Right cardiac atrium (tissue), 5 donors: Measurements from ENCODE around the gene COBL. TPM values are rescaled to one million over a fixed set of nuclear protein-coding genes. Genes with fewer than 3 reads are reported as not detected.

Source experiments
- ATAC-seq, 2 donors: fragments of 200-7000 bp; cut with Tn5 transposase; one replicate each; pipeline versions ENCODE4 v1.8.0 to v1.9.1; 2020; ENCODE audit warnings: moderate library complexity in 2 of 2, mild to moderate bottlenecking in 1 of 2
- DNase-seq, 3 donors: peaks; one replicate each; pipeline ENCODE4 v3.0.0-alpha.2; 2020
- H3K27ac ChIP-seq: one replicate; pipeline ENCODE4 v1.5.1; 2013; ENCODE audit warnings: mild to moderate bottlenecking, low read length, control low read depth, moderate library complexity
- H3K27me3 ChIP-seq: one replicate; pipeline ENCODE4 v1.6.1; 2013; ENCODE audit not compliant: control insufficient read depth, insufficient read depth
- H3K4me1 ChIP-seq: one replicate; pipeline ENCODE4 v1.6.1; 2013; ENCODE audit warnings: low read length; ENCODE audit not compliant: control insufficient read depth, insufficient read depth
- H3K4me3 ChIP-seq: one replicate; pipeline ENCODE4 v1.5.1; 2013; ENCODE audit warnings: low read length, control low read depth
- H3K9me3 ChIP-seq: one replicate; pipeline ENCODE4 v1.6.1; 2013; ENCODE audit warnings: low read length; ENCODE audit not compliant: control insufficient read depth
- WGBS: extraction: QIAGEN DNeasy Blood & Tissue Kit; methylation state at CpG from one replicate; pipeline ENCODE4 v1.1.7; 2013; 5-methylcytosine and 5-hydroxymethylcytosine counted together
- intact Hi-C, 4 donors: fragments of 100-400 bp; cut with DNase I; formaldehyde crosslinking; loops; one replicate each; pipeline versions ENCODE4 v1.11.0 to v1.14.0; 2022 to 2023
- polyA plus RNA-seq: library from polyadenylated mRNA; stranded (reverse); fragments of 200-250 nt; gene quantifications from one replicate; pipeline ENCODE4 v1.2.3, GENCODE V29; 2013
- total RNA-seq, 4 donors: library from RNA; stranded (reverse); fragmentation: NEBNext Ultra II Directional; extraction: Animal tissue kit (Norgen Biotek cat#: 25700); gene quantifications; one replicate each; pipeline ENCODE4 v1.2.1, GENCODE V29; 2021
- donor health status: healthy with polysubstance abuse.
- donor health status: DM: no; HTN: yes; CAD: no.
- donor health status: DM: no; HTN: no; CAD: no.
- donor health status: DM: no; HTN: yes; CAD: no; lungs with severe emphysema.
- donor health status: DM: yes; HTN: yes; CAD: no.

The COBL gene
- total and polyA plus RNA-seq, 5 donors = 27.0 to 56.5 (median 53.3) TPM

- DNase-seq (no peak), ATAC-seq (no peak)
- WGBS = 94% methylated on average over 16 of the region's 16 CpGs
- H3K4me1 ChIP-seq = no peaks in the 10 kb centered on the region
- no peak overlapping the region for H3K4me3 ChIP-seq
- no peak overlapping the region for H3K27ac ChIP-seq
- H3K27me3 ChIP-seq = no peaks in the 10 kb centered on the region
- intact Hi-C loops = no loop called here
- no peaks in the 10 kb centered on the region for H3K9me3 ChIP-seq
These were observed 298.8 kb downstream of the COBL start for GRCh38 chr7:51017576-51018535.

- WGBS = 96% methylated on average over 9 of the region's 9 CpGs
- H3K4me1 ChIP-seq = no peaks in the 10 kb centered on the region
- no peaks in the 10 kb centered on the region for H3K27me3 ChIP-seq
- H3K4me3 ChIP-seq = no peak overlapping the region
- no peak overlapping the region for H3K27ac ChIP-seq
- ATAC-seq (no peak), DNase-seq (no peak)
- no peaks in the 10 kb centered on the region for H3K9me3 ChIP-seq
- intact Hi-C loops = no loop called here
These were observed 300.1 kb downstream of the COBL start for GRCh38 chr7:51016546-51016945.

GRCh38 chr7:51015581-51015980, 301.0 kb downstream of the COBL start:
- no peaks in the 10 kb centered on the region for H3K9me3 ChIP-seq
- DNase-seq = no peak

GRCh38 chr7:51014811-51015210, 301.8 kb downstream of the COBL start:
- no peak for ATAC-seq

More at GRCh38 chr7:51015581-51015980, 301.0 kb downstream of the COBL start:
- ATAC-seq = no peak
- no peaks in the 10 kb centered on the region for H3K27me3 ChIP-seq
- H3K4me1 ChIP-seq = no peaks in the 10 kb centered on the region
- no peak overlapping the region for H3K27ac ChIP-seq
- 87% methylated on average over 11 of the region's 11 CpGs for WGBS
- intact Hi-C loops = no loop called here
- H3K4me3 ChIP-seq = no peak overlapping the region

GRCh38 chr7:51013861-51014511, 302.6 kb downstream of the COBL start:
- no peaks in the 10 kb centered on the region for H3K9me3 ChIP-seq
- no peak for DNase-seq
- H3K27me3 ChIP-seq = no peaks in the 10 kb centered on the region
- no peak overlapping the region for H3K27ac ChIP-seq
- WGBS = 77% methylated on average over 21 of the region's 21 CpGs
- H3K4me1 ChIP-seq = no peaks in the 10 kb centered on the region
- ATAC-seq = no peak
- intact Hi-C loops = no loop called here
- no peak overlapping the region for H3K4me3 ChIP-seq

More at GRCh38 chr7:51014811-51015210, 301.8 kb downstream of the COBL start:
- H3K4me1 ChIP-seq = no peaks in the 10 kb centered on the region
- no peaks in the 10 kb centered on the region for H3K9me3 ChIP-seq
- no peak for DNase-seq
- WGBS = 65% methylated on average over 16 of the region's 16 CpGs
- H3K4me3 ChIP-seq = no peak overlapping the region
- intact Hi-C loops = no loop called here
- H3K27me3 ChIP-seq = no peaks in the 10 kb centered on the region
- no peak overlapping the region for H3K27ac ChIP-seq

- H3K27ac ChIP-seq = no peak overlapping the region
- H3K4me1 ChIP-seq = no peaks in the 10 kb centered on the region
- intact Hi-C loops = no loop called here
- ATAC-seq (peak; percentile 38 to 52), DNase-seq (peak in 2 of 3 donors; percentile 50 to 53)
- no peaks in the 10 kb centered on the region for H3K27me3 ChIP-seq
- WGBS = 53% methylated on average over 17 of the region's 17 CpGs
- H3K9me3 ChIP-seq = no peaks in the 10 kb centered on the region
- H3K4me3 ChIP-seq = no peak overlapping the region
These were observed 303.3 kb downstream of the COBL start for GRCh38 chr7:51013218-51013786.

GRCh38 chr7:51012569-51013217, 303.9 kb downstream of the COBL start:
- 71% methylated on average over 8 of the region's 8 CpGs for WGBS
- Histone ChIP-seq H3K27ac (no peak overlapping the region), H3K4me1 (no peaks in the 10 kb centered on the region), H3K9me3 (no peaks in the 10 kb centered on the region), H3K4me3 (no peak overlapping the region), H3K27me3 (no peaks in the 10 kb centered on the region)
- no peak for ATAC-seq
- intact Hi-C loops = no loop called here
- no peak for DNase-seq

GRCh38 chr7:51011710-51012350, 304.8 kb downstream of the COBL start:
- DNase-seq (no peak), ATAC-seq (no peak)
- no peaks in the 10 kb centered on the region for H3K27me3 ChIP-seq
- H3K4me1 ChIP-seq = no peaks in the 10 kb centered on the region
- 57% methylated on average over 7 of the region's 7 CpGs for WGBS
- intact Hi-C loops = no loop called here
- H3K4me3 ChIP-seq = no peak overlapping the region
- H3K9me3 ChIP-seq = no peaks in the 10 kb centered on the region
- H3K27ac ChIP-seq = no peak overlapping the region

GRCh38 chr7:51010534-51010933, 306.1 kb downstream of the COBL start:
- no peaks in the 10 kb centered on the region for H3K4me1 ChIP-seq
- WGBS = 73% methylated on average over 7 of the region's 7 CpGs
- H3K27me3 ChIP-seq = no peaks in the 10 kb centered on the region
- peak; percentile 24 to 54 for ATAC-seq
- H3K9me3 ChIP-seq = no peaks in the 10 kb centered on the region
- no peak overlapping the region for H3K4me3 ChIP-seq
- DNase-seq = no peak
- H3K27ac ChIP-seq = no peak overlapping the region
- intact Hi-C loops = no loop called here

- Histone ChIP-seq H3K4me3 (no peak overlapping the region), H3K9me3 (no peaks in the 10 kb centered on the region), H3K27ac (no peak overlapping the region), H3K27me3 (no peaks in the 10 kb centered on the region), H3K4me1 (no peaks in the 10 kb centered on the region)
- DNase-seq (peak in 1 of 3 donors; percentile 56), ATAC-seq (peak; percentile 12 to 37)
- 70% methylated on average over 17 of the region's 17 CpGs for WGBS
- intact Hi-C loops = no loop called here
These were observed 306.7 kb downstream of the COBL start for GRCh38 chr7:51009716-51010496.
